Fibroblast of the aortic adventitia (primary cell): ENCODE results near the gene FBXO9. TPM values are rescaled to one million over a fixed set of nuclear protein-coding genes. Genes with fewer than 3 reads are reported as not detected.

Experiments used
- DNase-seq: peaks from one replicate; pipeline ENCODE4 v3.0.0-alpha.2; 2010; ENCODE audit warnings: low read depth
- H3K4me3 ChIP-seq: 2 replicates; pipeline ENCODE4 v1.5.1; 2011; ENCODE audit warnings: low read depth, mild to moderate bottlenecking, control low read depth, low read length, moderate library complexity
- CTCF ChIP-seq: IDR thresholded peaks from 2 replicates; pipeline ENCODE4 v1.5.1; 2011; ENCODE audit warnings: mild to moderate bottlenecking, low read length, control low read depth, inconsistent platforms; ENCODE audit not compliant: insufficient read depth
- total RNA-seq: library from RNA; depleted of rRNA; stranded (reverse); fragments of >200 nt; gene quantifications from 2 replicates; pipeline ENCODE4 v1.2.3, GENCODE V29; 2012; ENCODE audit warnings: low replicate concordance

Gene FBXO9
- total RNA-seq, 1 donor: 45.1 TPM

- DNase-seq: peak; percentile 33
- H3K4me3 ChIP-seq: peak overlapping the region; percentile 84
- TF ChIP-seq CTCF: peak; percentile 12
Observed at GRCh38 chr6:53066077-53066417, 843 bp downstream of the FBXO9 start.

GRCh38 chr6:53066874-53067706 is 1.9 kb downstream of the FBXO9 start:
- DNase-seq: peak; percentile 34
- H3K4me3 ChIP-seq: peak overlapping the region; percentile 84
- TF ChIP-seq CTCF: no peak

DNA sequence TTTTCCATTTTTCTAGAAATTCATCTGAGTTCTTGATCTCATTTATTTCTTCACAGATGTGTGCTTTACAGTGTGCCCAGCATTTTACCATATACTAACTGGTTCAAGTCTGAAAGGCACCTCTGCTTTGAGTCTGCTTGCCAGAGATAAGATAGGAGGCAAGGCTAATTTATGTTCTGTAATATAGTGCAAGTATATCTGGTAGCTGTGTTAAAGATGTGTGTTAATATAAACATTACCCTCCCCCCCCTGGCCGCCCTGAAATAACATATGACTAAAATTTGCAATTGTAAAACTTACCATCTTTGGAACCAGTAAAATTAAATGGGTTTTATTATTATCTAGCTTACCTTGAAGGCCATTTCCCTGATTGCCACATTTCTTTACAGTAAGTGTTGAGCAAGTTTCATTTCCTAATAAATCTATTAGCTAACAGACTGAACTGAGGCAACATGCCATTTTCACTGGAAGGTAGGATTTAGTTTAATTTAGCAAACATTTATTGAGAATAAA is 2.7 kb downstream of the FBXO9 start:
- DNase-seq: no peak
- TF ChIP-seq CTCF: no peak
- no peak overlapping the region for H3K4me3 ChIP-seq

GRCh38 chr6:53069427-53069826 is 4.2 kb downstream of the FBXO9 start:
- no peak for DNase-seq
- no peak for TF ChIP-seq CTCF
- no peak overlapping the region for H3K4me3 ChIP-seq

- TF ChIP-seq CTCF: peak; percentile 4
- H3K4me3 ChIP-seq: no peak overlapping the region
- no peak for DNase-seq
Observed at GRCh38 chr6:53070806-53071205, 5.6 kb downstream of the FBXO9 start.

DNA sequence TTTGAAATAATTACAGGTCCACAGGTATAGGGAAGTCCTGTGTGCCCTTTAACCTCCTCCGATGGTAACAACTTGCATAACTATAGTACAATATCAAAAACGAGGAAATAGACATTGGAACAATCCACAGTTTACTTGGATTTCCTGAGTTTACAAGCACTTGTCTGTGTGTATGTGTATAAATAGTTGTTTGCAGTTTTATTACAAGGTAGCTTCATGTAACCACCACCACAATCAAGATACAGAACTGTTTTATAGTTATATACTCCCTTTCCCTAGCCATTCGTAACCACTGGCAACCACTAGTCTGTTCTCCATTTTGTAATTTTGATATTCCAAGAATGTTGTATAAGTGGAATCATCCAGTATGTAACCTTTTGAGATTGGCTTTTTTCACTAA is 9.1 kb downstream of the FBXO9 start:
- no peak for TF ChIP-seq CTCF
- H3K4me3 ChIP-seq: no peak overlapping the region
- DNase-seq: no peak
